ENCODE measurements around the gene MYH14. TPM values are rescaled to one million over a fixed set of nuclear protein-coding genes. Genes with fewer than 3 reads are reported as not detected.
"Not testable (repeated sequence)": the region's sequence is repeated elsewhere in the genome, so short reads cannot be mapped to it uniquely, and the experiment has no call there.

Gene MYH14
- total RNA-seq, 1 donor from 2014 or later, result not detected

- Mint-ChIP-seq H3K4me3 (ENCODE audit: unreplicated experiment) (no peak overlapping the region), H3K27me3 (ENCODE audit: low read depth, unreplicated experiment) (no peaks in the 10 kb centered on the region), H3K36me3 (ENCODE audit: low read depth, unreplicated experiment) (no peaks in the 10 kb centered on the region), H3K27ac (ENCODE audit: unreplicated experiment) (no peak overlapping the region), H3K9me3 (ENCODE audit: unreplicated experiment) (peaks cover 11% of the 10 kb centered on the region), H3K4me1 (ENCODE audit: low read depth, unreplicated experiment) (no peaks in the 10 kb centered on the region)
- no peak overlapping the region for H3K9ac ChIP-seq (ENCODE audit: low read length)
- H3K27ac ChIP-seq (ENCODE audit: low read depth, low read length), result no peak overlapping the region
- H2AFZ ChIP-seq (ENCODE audit: low read depth, low read length), result no peak overlapping the region
- no peaks in the 10 kb centered on the region for H4K20me1 ChIP-seq (ENCODE audit: insufficient read depth, low read length)
- TF ChIP-seq EZH2 (IDR thresholded peaks at IDR 0.05; ENCODE audit: insufficient read depth, low read length), result no peak
- no peak for TF ChIP-seq CTCF (IDR thresholded peaks at IDR 0.05; ENCODE audit: insufficient read depth, low read depth, low read length)
- FAIRE-seq, result no peak
- peaks cover 6% of the 10 kb centered on the region for H3K9me3 ChIP-seq (ENCODE audit: insufficient read depth, low read depth, low read length)
- H3K4me1 ChIP-seq (ENCODE audit: insufficient read depth, low read length), result no peaks in the 10 kb centered on the region
- no peak overlapping the region for H3K4me2 ChIP-seq (ENCODE audit: low read length)
- H3K36me3 ChIP-seq (ENCODE audit: insufficient read depth, low read length), result no peaks in the 10 kb centered on the region
- H3K79me2 ChIP-seq (ENCODE audit: insufficient read depth, low read length), result no peaks in the 10 kb centered on the region
- no peaks in the 10 kb centered on the region for H3K27me3 ChIP-seq (ENCODE audit: insufficient read depth, low read length)
- no peak overlapping the region for H3K4me3 ChIP-seq (ENCODE audit: insufficient read depth, low read depth, low read length)
- DNase-seq (ENCODE audit: low read depth), result no peak
Observed at GRCh38 chr19:50349277-50350057, 146.0 kb downstream of the MYH14 start.

DNA sequence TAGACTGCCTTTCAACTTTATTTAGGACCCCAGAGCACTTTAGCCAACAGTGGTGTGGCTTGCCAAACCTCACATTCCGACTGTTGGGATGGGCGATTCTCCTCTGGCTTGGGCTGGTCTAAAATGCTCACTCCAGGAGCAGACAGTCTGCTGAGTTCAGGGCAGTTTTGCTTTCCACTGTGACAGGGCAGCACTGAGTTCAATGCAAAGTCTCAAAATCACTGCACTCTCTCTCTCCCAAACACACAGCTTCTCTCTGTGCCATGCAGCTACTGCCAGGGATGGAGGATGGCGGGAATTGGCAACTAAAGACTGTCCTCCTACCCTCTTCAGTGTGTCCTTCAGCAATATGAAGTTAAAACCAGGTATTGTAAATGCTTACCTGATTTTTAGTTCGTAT lies 148.8 kb downstream of the MYH14 start:
- no peak overlapping the region for H3K4me3 ChIP-seq (ENCODE audit: insufficient read depth, low read depth, low read length)
- Mint-ChIP-seq H3K27me3 (ENCODE audit: low read depth, unreplicated experiment) (no peaks in the 10 kb centered on the region), H3K27ac (ENCODE audit: unreplicated experiment) (no peak overlapping the region), H3K4me3 (ENCODE audit: unreplicated experiment) (no peak overlapping the region), H3K4me1 (ENCODE audit: low read depth, unreplicated experiment) (no peaks in the 10 kb centered on the region), H3K9me3 (ENCODE audit: unreplicated experiment) (peaks cover 4% of the 10 kb centered on the region), H3K36me3 (ENCODE audit: low read depth, unreplicated experiment) (no peaks in the 10 kb centered on the region)
- H4K20me1 ChIP-seq (ENCODE audit: insufficient read depth, low read length), result no peaks in the 10 kb centered on the region
- H3K27ac ChIP-seq (ENCODE audit: low read depth, low read length), result no peak overlapping the region
- H3K79me2 ChIP-seq (ENCODE audit: insufficient read depth, low read length), result no peaks in the 10 kb centered on the region
- no peak overlapping the region for H3K4me2 ChIP-seq (ENCODE audit: low read length)
- H2AFZ ChIP-seq (ENCODE audit: low read depth, low read length), result no peak overlapping the region
- H3K36me3 ChIP-seq (ENCODE audit: insufficient read depth, low read length), result no peaks in the 10 kb centered on the region
- H3K27me3 ChIP-seq (ENCODE audit: insufficient read depth, low read length), result no peaks in the 10 kb centered on the region
- peaks cover under 1% of the 10 kb centered on the region for H3K4me1 ChIP-seq (ENCODE audit: insufficient read depth, low read length)
- no peak for TF ChIP-seq EZH2 (IDR thresholded peaks at IDR 0.05; ENCODE audit: insufficient read depth, low read length)
- H3K9me3 ChIP-seq (ENCODE audit: insufficient read depth, low read depth, low read length), result no peaks in the 10 kb centered on the region
- DNase-seq (ENCODE audit: low read depth), result no peak
- no peak for FAIRE-seq
- H3K9ac ChIP-seq (ENCODE audit: low read length), result no peak overlapping the region

DNA sequence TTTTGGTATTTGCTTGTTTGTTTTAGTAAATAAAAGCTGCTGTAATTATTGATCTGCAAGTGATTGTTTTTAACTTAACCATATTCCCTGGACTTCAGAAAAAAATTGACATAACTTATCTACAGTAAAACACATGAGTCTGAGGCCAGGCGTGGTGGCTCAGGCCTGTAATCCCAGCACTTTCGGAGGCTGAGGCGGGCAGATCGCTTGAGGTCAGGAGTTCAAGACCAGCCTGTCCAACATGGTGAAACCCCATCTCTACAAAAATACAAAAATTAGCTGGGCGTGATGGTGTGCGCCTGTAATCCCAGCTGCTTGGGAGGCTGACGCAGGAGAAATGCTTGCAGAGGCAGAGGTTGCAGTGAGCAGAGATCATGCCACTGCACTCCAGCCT lies 150.1 kb downstream of the MYH14 start:
- not testable (repeated sequence) for FAIRE-seq; H3K27me3 ChIP-seq (ENCODE audit: insufficient read depth, low read length); H4K20me1 ChIP-seq (ENCODE audit: insufficient read depth, low read length); H3K27ac ChIP-seq (ENCODE audit: low read depth, low read length); H2AFZ ChIP-seq (ENCODE audit: low read depth, low read length); H3K4me3 Mint-ChIP-seq (ENCODE audit: unreplicated experiment); H3K4me1 Mint-ChIP-seq (ENCODE audit: low read depth, unreplicated experiment); H3K27ac Mint-ChIP-seq (ENCODE audit: unreplicated experiment); H3K9me3 Mint-ChIP-seq (ENCODE audit: unreplicated experiment); H3K36me3 Mint-ChIP-seq (ENCODE audit: low read depth, unreplicated experiment); H3K9me3 ChIP-seq (ENCODE audit: insufficient read depth, low read depth, low read length); H3K4me2 ChIP-seq (ENCODE audit: low read length); H3K79me2 ChIP-seq (ENCODE audit: insufficient read depth, low read length); H3K36me3 ChIP-seq (ENCODE audit: insufficient read depth, low read length); H3K27me3 Mint-ChIP-seq (ENCODE audit: low read depth, unreplicated experiment); DNase-seq (ENCODE audit: low read depth); H3K9ac ChIP-seq (ENCODE audit: low read length); H3K4me1 ChIP-seq (ENCODE audit: insufficient read depth, low read length); H3K4me3 ChIP-seq (ENCODE audit: insufficient read depth, low read depth, low read length)
